HepG2 (cell line): ENCODE measurements around the gene IGLL1. TPM values are rescaled to one million over a fixed set of nuclear protein-coding genes. Genes with fewer than 3 reads are reported as not detected.

Experiments used
- ATAC-seq: fragments of 200-7000 bp; cut with Tn5 transposase; 3 replicates; pipeline ENCODE4 v1.9.1; 2020; ENCODE audit warnings: mild to moderate bottlenecking, moderate library complexity
- BruUV-seq: library from RNA; stranded (reverse); fragments of 400-500 nt; replicated peaks from 2 replicates; lab custom pipeline; 2021; lab: Mats Ljungman, UMichigan
- CTCF ChIA-PET: fragments of 300-600 bp; formaldehyde crosslinking; extraction: SDS; loops from one replicate; lab custom pipeline; 2021; ENCODE audit warnings: low total read pairs, inconsistent platforms, low intra/inter-chr PET ratio; lab: Yijun Ruan, JAX
- POLR2A ChIA-PET: fragments of 350-600 bp; sonication (Branson Sonifier 250); formaldehyde crosslinking; loops from one replicate; lab custom pipeline; 2020; ENCODE audit warnings: antibody characterized with exemption, inconsistent platforms; lab: Yijun Ruan, JAX
- DNase-seq: peaks from one replicate; pipeline ENCODE4 v3.0.0-alpha.2; 2015; ENCODE audit warnings: low spot score
- FAIRE-seq: peaks from 3 replicates; lab custom pipeline; 2011; peaks lifted over from hg19 to GRCh38; lab: Jason Lieb, UNC
- H2AFZ ChIP-seq: one replicate; pipeline ENCODE4 v1.6.1; 2011; ENCODE audit warnings: low read length, inconsistent platforms
- H3K27ac ChIP-seq: fragments of 300-600 bp; 3 replicates; pipeline ENCODE4 v1.8.0; 2011; ENCODE audit warnings: mixed run types, mild to moderate bottlenecking, mixed read lengths, low read length, inconsistent platforms; ENCODE audit not compliant: insufficient read depth; ENCODE audit errors: extremely low read length
- H3K27me3 ChIP-seq, 2 experiments: fragments of 200-600 bp in 1 of 2; 2 replicates in 1 of 2; 3 replicates in 1 of 2; pipeline versions ENCODE4 v1.6.0 to v1.8.0; 2011; ENCODE audit warnings: low read length in 2 of 2, mild to moderate bottlenecking in 2 of 2, moderate library complexity in 2 of 2, inconsistent platforms in 1 of 2; ENCODE audit not compliant: insufficient read depth in 2 of 2, control insufficient read depth in 1 of 2
- H3K36me3 ChIP-seq, 2 experiments: fragments of 200-600 bp in 1 of 2; replicated peaks in 1 of 2; 2 replicates in 1 of 2; 3 replicates in 1 of 2; pipeline versions ENCODE4 v1.5.1 to v1.8.0; 2011; ENCODE audit warnings: low read length in 2 of 2, inconsistent platforms in 1 of 2; ENCODE audit not compliant: insufficient read depth in 2 of 2, control insufficient read depth in 1 of 2
- H3K4me1 ChIP-seq: 2 replicates; pipeline ENCODE4 v1.5.1; 2012; ENCODE audit warnings: low read length, inconsistent platforms; ENCODE audit not compliant: insufficient read depth
- H3K4me2 ChIP-seq: 2 replicates; pipeline ENCODE4 v1.6.0; 2011; ENCODE audit warnings: low read depth, low read length, inconsistent platforms
- H3K4me3 ChIP-seq, 3 experiments: fragments of 200-600 bp in 1 of 3; sonication (generic), shearing (Covaris generic) in 1 of 3; replicated peaks in 1 of 3; 2 replicates each; pipeline ENCODE4 v1.5.1; 2011 to 2016; ENCODE audit warnings: low read length in 3 of 3, inconsistent platforms in 2 of 3, low read depth in 2 of 3, mild to moderate bottlenecking in 2 of 3, control low read depth in 1 of 3, mixed read lengths in 1 of 3; ENCODE audit not compliant: insufficient read depth in 1 of 3
- H3K79me2 ChIP-seq: one replicate; pipeline ENCODE4 v1.6.1; 2011; ENCODE audit warnings: low read length, inconsistent platforms; ENCODE audit not compliant: insufficient read depth
- H3K9ac ChIP-seq: 2 replicates; pipeline ENCODE4 v1.6.0; 2011; ENCODE audit warnings: mild to moderate bottlenecking, low read depth, low read length, inconsistent platforms; ENCODE audit not compliant: insufficient read depth
- H3K9me3 ChIP-seq: 2 replicates; pipeline ENCODE4 v1.5.1; 2012; ENCODE audit warnings: mild to moderate bottlenecking, low read length
- H4K20me1 ChIP-seq: 2 replicates; pipeline ENCODE4 v1.6.0; 2011; ENCODE audit warnings: inconsistent platforms, mild to moderate bottlenecking, low read length, moderate library complexity; ENCODE audit not compliant: insufficient read depth
- ATAD3A ChIP-seq: sonication (generic); formaldehyde crosslinking; IDR thresholded peaks from 2 replicates; pipeline ENCODE4 v1.4.0; 2020; ENCODE audit warnings: missing genetic modification reagents
- ELF1 ChIP-seq: sonication (generic); formaldehyde crosslinking; IDR thresholded peaks from 2 replicates; pipeline ENCODE4 v1.4.0; 2020; ENCODE audit warnings: missing genetic modification reagents
- ELK4 ChIP-seq: sonication (generic); formaldehyde crosslinking; IDR thresholded peaks from 2 replicates; pipeline ENCODE4 v1.9.0; 2021; ENCODE audit warnings: missing genetic modification reagents, borderline replicate concordance
- MAFK ChIP-seq, 2 experiments: IDR thresholded peaks in 1 of 2; conservative IDR thresholded peaks in 1 of 2; 2 replicates each; pipeline ENCODE4 v1.6.1; 2011; ENCODE audit warnings: improper control_type of control experiment in 2 of 2, low read length in 2 of 2
- MLLT10 ChIP-seq: sonication (generic); formaldehyde crosslinking; IDR thresholded peaks from 2 replicates; pipeline ENCODE4 v1.4.0; 2020; ENCODE audit warnings: missing genetic modification reagents
- NR0B2 ChIP-seq: sonication (generic); formaldehyde crosslinking; IDR thresholded peaks from 2 replicates; pipeline ENCODE4 v1.4.0; 2020; ENCODE audit warnings: mild to moderate bottlenecking, missing genetic modification reagents
- RARG ChIP-seq: sonication (generic); formaldehyde crosslinking; IDR thresholded peaks from 2 replicates; pipeline ENCODE4 v1.4.0; 2020; ENCODE audit warnings: low read depth, mild to moderate bottlenecking, missing genetic modification reagents
- ZBTB34 ChIP-seq: sonication (generic); formaldehyde crosslinking; IDR thresholded peaks from 2 replicates; pipeline ENCODE4 v1.8.0; 2022; ENCODE audit warnings: mild to moderate bottlenecking, missing genetic modification reagents
- ZNF180 ChIP-seq: sonication (generic); formaldehyde crosslinking; IDR thresholded peaks from 2 replicates; pipeline ENCODE4 v1.4.0; 2020; ENCODE audit warnings: low read depth, missing genetic modification reagents, borderline replicate concordance
- ZNF484 ChIP-seq: sonication (generic); formaldehyde crosslinking; IDR thresholded peaks from 2 replicates; pipeline ENCODE4 v1.5.1; 2020; ENCODE audit warnings: mild to moderate bottlenecking, low read depth, missing genetic modification reagents, borderline replicate concordance
- ZNF549 ChIP-seq: sonication (generic); formaldehyde crosslinking; IDR thresholded peaks from 2 replicates; pipeline ENCODE4 v1.5.0; 2020; ENCODE audit warnings: missing genetic modification reagents
- ZNF687 ChIP-seq: sonication (generic); formaldehyde crosslinking; IDR thresholded peaks from 2 replicates; pipeline ENCODE4 v1.5.1; 2020; ENCODE audit warnings: mild to moderate bottlenecking, missing genetic modification reagents, moderate library complexity
- ZSCAN29 ChIP-seq: sonication (generic); formaldehyde crosslinking; conservative IDR thresholded peaks from 2 replicates; pipeline ENCODE4 v1.4.0; 2020; ENCODE audit warnings: mild to moderate bottlenecking, missing genetic modification reagents
- WGBS: methylation state at CpG from one replicate; pipeline ENCODE4 v1.1.6; 2017; ENCODE audit warnings: low lambda C conversion rate; 5-methylcytosine and 5-hydroxymethylcytosine counted together
- in situ Hi-C: cut with HindIII; loops from 2 replicates; pipeline ENCODE4 v1.10.0; 2017; ENCODE audit warnings: low pct_unique_long_range_greater_than_20kb; ENCODE audit not compliant: extremely low pct_ligation_motif_present
- intact Hi-C: fragments of 100-400 bp; cut with micrococcal nuclease; formaldehyde crosslinking; loops from one replicate; pipeline ENCODE4 v1.10.0; 2022; ENCODE audit not compliant: unreplicated experiment
- polyA plus RNA-seq, 8 experiments: library from polyadenylated mRNA; depleted of rRNA in 3 of 8; stranded (reverse) in 7 of 8; unstranded in 1 of 8; fragments of >200 nt; fragmentation: Illumina TruSeq in 4 of 8; extraction: Trizol in 4 of 8; gene quantifications; 2 replicates each; pipeline versions ENCODE4 v1.2.1 to v1.2.3, GENCODE V29; 2011 to 2016; ENCODE audit warnings: low read depth in 4 of 8, missing spikeins in 1 of 8, mixed read lengths in 1 of 8; ENCODE audit not compliant: insufficient read depth in 1 of 8
- total RNA-seq, 5 experiments: library from RNA; depleted of rRNA; stranded (reverse); fragments of >200 nt; fragmentation: Illumina TruSeq; extraction: Trizol; gene quantifications; 2 replicates each; pipeline ENCODE4 v1.2.3, GENCODE V29; 2016; ENCODE audit warnings: low read depth in 1 of 5

IGLL1 gene
- total and polyA plus RNA-seq, 2 of the 13 experiments (the other 11 are each of a cell fraction or from before 2014, with no cell fraction given) = not detected

GRCh38 chr22:23553924-23554870 is 25.9 kb downstream of the IGLL1 start:
- BruUV-seq = no TSS peak
- 67% methylated on average over 16 of the region's 21 CpGs for WGBS
- FAIRE-seq = no peak
- Histone ChIP-seq H3K36me3 (no peaks in the 10 kb centered on the region), H3K4me3 (no peak overlapping the region), H3K79me2 (no peaks in the 10 kb centered on the region), H3K4me2 (no peak overlapping the region), H3K27me3 (no peaks in the 10 kb centered on the region; a peak in 1 of 5 replicates), H3K4me1 (no peaks in the 10 kb centered on the region), H3K27ac (no peak overlapping the region), H3K9ac (no peak overlapping the region), H2AFZ (no peak overlapping the region), H4K20me1 (no peaks in the 10 kb centered on the region), H3K9me3 (no peaks in the 10 kb centered on the region)
- no peak for ATAC-seq
- in situ Hi-C loops = loop anchor here (25.0 kb wide), 1 partner anchor 392 kb away; no protein-coding TSS in a partner anchor
- ChIA-PET CTCF (no interaction called here), POLR2A (no interaction called here)
- intact Hi-C loops = no loop called here
- DNase-seq = no peak
- TF ChIP-seq ZNF549 (CRISPR knock-in tag) (no peak), MAFK (conservative IDR thresholded peaks at IDR 0.05 in 1 of 2, IDR thresholded peaks at IDR 0.05 in 1 of 2; ENCODE audit: low read length in 2 of 2) (no peak), NR0B2 (CRISPR knock-in tag) (no peak), ZBTB34 (CRISPR knock-in tag) (no peak), ATAD3A (CRISPR knock-in tag) (no peak), ZNF687 (CRISPR knock-in tag) (no peak), ZNF484 (no peak), ELK4 (CRISPR knock-in tag) (no peak), ZSCAN29 (CRISPR knock-in tag) (no peak), MLLT10 (no peak), RARG (CRISPR knock-in tag) (no peak), ZNF180 (CRISPR knock-in tag) (no peak), ELF1 (CRISPR knock-in tag) (no peak)
